ENCODE measurements around the gene LMBR1. TPM values are rescaled to one million over a fixed set of nuclear protein-coding genes. Genes with fewer than 3 reads are reported as not detected.
A peak's percentile ranks its signal among the peaks of the same experiment; 100 is the strongest.

Gene LMBR1
- total and polyA plus RNA-seq, 2 of the 4 experiments (the other 2 are of a cell fraction) = 11.9 to 19.9 TPM

DNA sequence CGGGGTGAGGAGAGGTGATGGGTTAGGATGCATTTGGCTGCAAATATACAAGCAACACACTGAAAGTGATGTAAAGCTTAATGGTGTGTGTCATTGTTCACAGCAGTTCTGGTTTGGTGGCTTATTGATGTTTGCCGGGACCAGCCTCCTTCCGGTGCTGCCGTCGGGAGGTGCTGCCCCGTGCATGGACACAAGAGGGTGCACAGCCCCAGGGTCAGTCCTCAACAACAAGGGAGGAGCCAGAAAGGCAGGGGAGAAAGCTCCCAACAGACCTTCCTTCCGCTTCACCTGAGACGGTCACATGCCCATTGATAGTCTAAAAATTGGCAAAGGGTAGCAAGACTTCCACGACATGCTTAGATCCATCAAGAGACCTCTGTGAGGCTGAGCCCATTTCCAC lies 242.9 kb downstream of the LMBR1 start:
- TF ChIP-seq RFX5 (IDR thresholded peaks at IDR 0.05; ENCODE audit: low read depth, low read length) (no peak), RAD21 (IDR thresholded peaks at IDR 0.05; ENCODE audit: low read length) (peak; percentile 41), MXI1 (IDR thresholded peaks at IDR 0.05; ENCODE audit: borderline replicate concordance, low read depth, low read length) (no peak), MAFK (IDR thresholded peaks at IDR 0.05; ENCODE audit: low read depth, low read length) (no peak), SMC3 (IDR thresholded peaks at IDR 0.05; ENCODE audit: low read depth, low read length) (peak; percentile 20; the same call in 1 of the 2 replicates), FOS (IDR thresholded peaks at IDR 0.05; ENCODE audit: low read depth, low read length) (no peak), CEBPB (IDR thresholded peaks at IDR 0.05; ENCODE audit: low read depth, low read length) (no peak), CHD1 (IDR thresholded peaks at IDR 0.05; ENCODE audit: low read depth, low read length) (no peak)
- TF ChIP-seq, protein P1, sequence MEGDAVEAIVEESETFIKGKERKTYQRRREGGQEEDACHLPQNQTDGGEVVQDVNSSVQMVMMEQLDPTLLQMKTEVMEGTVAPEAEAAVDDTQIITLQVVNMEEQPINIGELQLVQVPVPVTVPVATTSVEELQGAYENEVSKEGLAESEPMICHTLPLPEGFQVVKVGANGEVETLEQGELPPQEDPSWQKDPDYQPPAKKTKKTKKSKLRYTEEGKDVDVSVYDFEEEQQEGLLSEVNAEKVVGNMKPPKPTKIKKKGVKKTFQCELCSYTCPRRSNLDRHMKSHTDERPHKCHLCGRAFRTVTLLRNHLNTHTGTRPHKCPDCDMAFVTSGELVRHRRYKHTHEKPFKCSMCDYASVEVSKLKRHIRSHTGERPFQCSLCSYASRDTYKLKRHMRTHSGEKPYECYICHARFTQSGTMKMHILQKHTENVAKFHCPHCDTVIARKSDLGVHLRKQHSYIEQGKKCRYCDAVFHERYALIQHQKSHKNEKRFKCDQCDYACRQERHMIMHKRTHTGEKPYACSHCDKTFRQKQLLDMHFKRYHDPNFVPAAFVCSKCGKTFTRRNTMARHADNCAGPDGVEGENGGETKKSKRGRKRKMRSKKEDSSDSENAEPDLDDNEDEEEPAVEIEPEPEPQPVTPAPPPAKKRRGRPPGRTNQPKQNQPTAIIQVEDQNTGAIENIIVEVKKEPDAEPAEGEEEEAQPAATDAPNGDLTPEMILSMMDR (conservative IDR thresholded peaks at IDR 0.05; ENCODE audit: low read depth, low read length) = peak; percentile 41
- Histone ChIP-seq H3K14ac (replicated peaks; ENCODE audit: low read depth, low read length) (no peak overlapping the region), H3K27ac (ENCODE audit: insufficient read depth, low read length) (no peak overlapping the region), H4K8ac (ENCODE audit: low read depth in 2 of 2, low read length in 2 of 2) (no peak overlapping the region), H4K20me1 (ENCODE audit: insufficient read depth, low read length) (no peaks in the 10 kb centered on the region), H2AFZ (replicated peaks; ENCODE audit: low read length, poor library complexity) (peak overlapping the region; percentile 26), H3K18ac (ENCODE audit: low read depth, low read length) (no peak overlapping the region), H4K5ac (ENCODE audit: low read depth, low read length) (no peak overlapping the region), H3K9ac (ENCODE audit: low read depth, low read length) (no peak overlapping the region), H2BK15ac (ENCODE audit: low read depth, low read length) (no peak overlapping the region), H3K27me3 (ENCODE audit: control insufficient read depth, insufficient read depth, low read length) (no peaks in the 10 kb centered on the region), H3K4me3 (ENCODE audit: insufficient read depth, low read depth, low read length) (no peak overlapping the region), H2AK9ac (replicated peaks; ENCODE audit: low read depth, low read length, poor library complexity) (no peak overlapping the region), H2BK5ac (ENCODE audit: low read depth, low read length, poor library complexity, severe bottlenecking) (no peak overlapping the region), H3K4me1 (ENCODE audit: control insufficient read depth, insufficient read depth, low read length) (no peaks in the 10 kb centered on the region; the same call in 1 of the 2 replicates), H3K9me3 (ENCODE audit: control insufficient read depth, insufficient read depth, low read length) (no peaks in the 10 kb centered on the region), H3K36me3 (ENCODE audit: control insufficient read depth, insufficient read depth, low read length) (no peaks in the 10 kb centered on the region), H3K9me1 (ENCODE audit: insufficient read depth, low read length) (peaks cover 4% of the 10 kb centered on the region), H4K91ac (ENCODE audit: insufficient read depth, low read depth, low read length) (no peak overlapping the region), H3K56ac (ENCODE audit: extremely low read depth, insufficient read depth, low read length) (no peak overlapping the region), H3K4ac (ENCODE audit: low read depth, low read length) (no peak overlapping the region), H2BK120ac (ENCODE audit: low read depth, low read length) (no peak overlapping the region), H2AK5ac (ENCODE audit: low read depth, low read length) (no peak overlapping the region), H3K4me2 (ENCODE audit: low read depth, low read length) (no peak overlapping the region), H2BK20ac (ENCODE audit: low read depth, low read length) (no peak overlapping the region), H3K79me1 (ENCODE audit: low read depth in 1 of 2, low read length in 2 of 2) (no peaks in the 10 kb centered on the region), H3K23ac (ENCODE audit: low read depth, low read length) (no peak overlapping the region)
- intact Hi-C loops (cut with micrococcal nuclease) = loop anchor here (5.0 kb wide), 1 partner anchor 853 kb away; no protein-coding TSS in a partner anchor
- dilution Hi-C loops (cut with HindIII; ENCODE audit: low sequenced_read_pairs, unreplicated experiment) = no loop called here
- ChIA-PET POLR2A (ENCODE audit: unreplicated experiment) (no interaction called here), CTCF (interaction anchor here (0.9 kb wide), 1 partner anchor 121 kb away, joined by 3 read pairs; no protein-coding TSS in a partner anchor)
- no peak for DNase-seq
- 82% methylated on average over 2 of the region's 9 CpGs; no CpG with 5 or more reads in 1 of the 2 experiments for WGBS, 2 experiments (ENCODE audit: extremely low coverage in 2 of 2, insufficient read length in 1 of 2)
- in situ Hi-C loops (cut with MboI; ENCODE audit: low sequenced_read_pairs) = no loop called here
- ATAC-seq (ENCODE audit: low read depth) = peak; percentile 42; the same call in 1 of the 2 replicates
- no TSS peak for BruUV-seq (replicated peaks)

Measured in IMR-90 (cell line).